K562 (cell line): Measurements from ENCODE around the gene USP22. TPM values are rescaled to one million over a fixed set of nuclear protein-coding genes. Genes with fewer than 3 reads are reported as not detected.
A peak's percentile ranks its signal among the peaks of the same experiment; 100 is the strongest.

Experiments
- HLTF ChIP-seq: fragments of 450-650 bp; IDR thresholded peaks from 2 replicates; pipeline ENCODE4 v1.6.1; 2016
- KDM4B ChIP-seq, 2 experiments: fragments of 450-650 bp in 1 of 2; sonication (generic) in 1 of 2; IDR thresholded peaks; 2 replicates each; pipeline ENCODE4 v1.6.1; 2016 to 2017; ENCODE audit warnings: borderline replicate concordance in 2 of 2, antibody characterized with exemption in 1 of 2, low read depth in 1 of 2, mild to moderate bottlenecking in 1 of 2
- MAFG ChIP-seq: fragments of 450-650 bp; conservative IDR thresholded peaks from 2 replicates; pipeline ENCODE4 v1.6.1; 2016; ENCODE audit warnings: missing genetic modification characterization, missing compliant biosample characterization
- MAZ ChIP-seq, 2 experiments: fragments of 450-650 bp in 1 of 2; sonication (generic) in 1 of 2; formaldehyde crosslinking; IDR thresholded peaks in 1 of 2; conservative IDR thresholded peaks in 1 of 2; 2 replicates each; pipeline versions ENCODE4 v1.4.0 to v1.5.0; 2020; ENCODE audit warnings: mild to moderate bottlenecking in 1 of 2, missing genetic modification reagents in 1 of 2
- MBD2 ChIP-seq: sonication (generic); IDR thresholded peaks from 2 replicates; pipeline ENCODE4 v1.6.1; 2016; ENCODE audit warnings: low read depth, borderline replicate concordance
- NFIC ChIP-seq: fragments of 450-650 bp; IDR thresholded peaks from 2 replicates; pipeline ENCODE4 v1.6.1; 2017; ENCODE audit warnings: mild to moderate bottlenecking, inconsistent platforms
- NR2C1 ChIP-seq, 2 experiments: fragments of 450-650 bp; IDR thresholded peaks; 2 replicates each; pipeline ENCODE4 v1.6.1; 2017; ENCODE audit warnings: mild to moderate bottlenecking in 2 of 2, antibody characterized with exemption in 1 of 2, inconsistent platforms in 1 of 2, missing compliant biosample characterization in 1 of 2, missing genetic modification characterization in 1 of 2
- POLR2AphosphoS5 ChIP-seq: IDR thresholded peaks from 2 replicates; pipeline ENCODE4 v1.6.1; 2011; ENCODE audit warnings: mild to moderate bottlenecking, low read depth, low read length, moderate library complexity; ENCODE audit not compliant: control insufficient read depth, insufficient read depth
- RFX5 ChIP-seq: IDR thresholded peaks from 2 replicates; pipeline ENCODE4 v1.6.1; 2011; ENCODE audit warnings: low read depth, mild to moderate bottlenecking, improper control_type of control experiment, low read length
- SMARCA5 ChIP-seq: fragments of 450-650 bp; IDR thresholded peaks from 2 replicates; pipeline ENCODE4 v1.6.1; 2016
- ZBTB7A ChIP-seq: IDR thresholded peaks from 2 replicates; pipeline ENCODE4 v1.6.1; 2011; ENCODE audit warnings: low read depth, mild to moderate bottlenecking, low read length, moderate library complexity, borderline replicate concordance; ENCODE audit not compliant: control insufficient read depth
- ZNF77 ChIP-seq: fragments of 250-450 bp; sonication (Bioruptor Pico); IDR thresholded peaks from 2 replicates; pipeline ENCODE4 v1.5.0; 2020
- polyA plus RNA-seq, 8 experiments: library from polyadenylated mRNA; depleted of rRNA in 4 of 8; stranded (reverse) in 5 of 8; unstranded in 3 of 8; fragments of >200 nt; fragmentation: Nextera tagmentation in 2 of 8; fragmentation: Illumina TruSeq in 1 of 8; extraction: Ambion mirVana in 2 of 8; extraction: Trizol in 1 of 8; gene quantifications; 2 replicates each; pipeline versions ENCODE4 v1.2.1 to v1.2.3, GENCODE V29; 2011 to 2014; ENCODE audit warnings: inconsistent platforms in 1 of 8, missing spikeins in 1 of 8
- total RNA-seq, 7 experiments: library from RNA; depleted of rRNA in 6 of 7; stranded (reverse); fragments of >200 nt in 6 of 7; fragmentation: Illumina TruSeq in 2 of 7; extraction: Trizol in 2 of 7; gene quantifications; 2 replicates each; pipeline versions ENCODE4 v1.2.1 to v1.2.3, GENCODE V29; 2011 to 2021; ENCODE audit warnings: low replicate concordance in 1 of 7
- TF ChIP-seq, protein P1 (sequence below), 2 experiments: fragments of 450-650 bp; conservative IDR thresholded peaks; 2 replicates each; pipeline ENCODE4 v1.6.1; 2017; ENCODE audit warnings: mild to moderate bottlenecking in 2 of 2, moderate library complexity in 2 of 2
- TF ChIP-seq, protein P2 (sequence below), 2 experiments: IDR thresholded peaks; 2 replicates each; pipeline ENCODE4 v1.6.1; 2012; ENCODE audit warnings: improper control_type of control experiment in 2 of 2, low read depth in 2 of 2, low read length in 2 of 2, borderline replicate concordance in 1 of 2
- TF ChIP-seq, protein P3 (sequence below): sonication (generic); formaldehyde crosslinking; IDR thresholded peaks from 2 replicates; pipeline ENCODE4 v1.8.1; 2023; ENCODE audit warnings: mild to moderate bottlenecking, missing genetic modification reagents
- TF ChIP-seq, protein P4 (sequence below): fragments of 450-650 bp; IDR thresholded peaks from 2 replicates; pipeline ENCODE4 v1.6.1; 2017; ENCODE audit warnings: antibody characterized with exemption

The USP22 gene
- total and polyA plus RNA-seq, 9 of the 15 experiments (the other 6 are each of a cell fraction or from before 2014, with no cell fraction given): 6.5 to 113 (median 58.9) TPM

DNA sequence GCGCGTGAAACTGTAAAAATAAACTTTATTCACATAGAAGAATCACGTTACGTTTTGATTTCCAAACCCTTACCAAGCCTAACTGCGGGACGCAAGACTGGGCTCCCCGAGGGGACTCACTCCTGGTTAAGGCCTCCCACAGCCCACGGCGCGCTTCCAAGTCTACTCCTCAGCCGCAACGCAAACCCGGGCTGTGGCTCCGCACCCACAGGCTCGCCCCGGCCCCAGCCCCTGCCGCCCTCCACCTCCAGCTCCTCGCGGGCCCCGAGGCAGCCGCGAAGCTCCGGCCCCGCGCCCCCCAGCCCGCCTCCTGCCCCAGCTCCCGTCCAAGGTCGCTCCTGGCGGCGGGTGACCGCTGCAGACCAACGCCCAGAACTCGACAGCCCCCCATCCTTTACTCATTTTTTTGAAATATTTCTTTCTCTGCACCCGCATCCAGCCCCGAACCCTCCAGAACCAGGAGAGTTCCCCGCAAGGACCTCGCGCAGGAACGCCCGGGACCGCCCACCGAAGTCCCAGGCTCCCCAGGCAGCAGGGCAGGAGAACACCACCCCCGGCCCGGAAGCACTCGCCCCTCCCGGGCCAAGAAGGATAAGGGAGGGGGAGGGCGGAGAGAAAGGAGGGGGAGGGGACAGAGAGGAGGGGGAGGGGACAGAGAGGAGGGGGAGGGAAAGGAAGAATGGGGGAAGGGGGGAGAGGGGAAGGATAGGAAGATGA, 912 bp downstream of the USP22 start (continued):
- TF ChIP-seq, protein P1, sequence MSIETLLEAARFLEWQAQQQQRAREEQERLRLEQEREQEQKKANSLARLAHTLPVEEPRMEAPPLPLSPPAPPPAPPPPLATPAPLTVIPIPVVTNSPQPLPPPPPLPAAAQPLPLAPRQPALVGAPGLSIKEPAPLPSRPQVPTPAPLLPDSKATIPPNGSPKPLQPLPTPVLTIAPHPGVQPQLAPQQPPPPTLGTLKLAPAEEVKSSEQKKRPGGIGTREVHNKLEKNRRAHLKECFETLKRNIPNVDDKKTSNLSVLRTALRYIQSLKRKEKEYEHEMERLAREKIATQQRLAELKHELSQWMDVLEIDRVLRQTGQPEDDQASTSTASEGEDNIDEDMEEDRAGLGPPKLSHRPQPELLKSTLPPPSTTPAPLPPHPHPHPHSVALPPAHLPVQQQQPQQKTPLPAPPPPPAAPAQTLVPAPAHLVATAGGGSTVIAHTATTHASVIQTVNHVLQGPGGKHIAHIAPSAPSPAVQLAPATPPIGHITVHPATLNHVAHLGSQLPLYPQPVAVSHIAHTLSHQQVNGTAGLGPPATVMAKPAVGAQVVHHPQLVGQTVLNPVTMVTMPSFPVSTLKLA (conservative IDR thresholded peaks at IDR 0.05): 0 out of 4 replicates have a peak, but pooled peaks of 1 of the 2 experiments have one; percentile 41
- TF ChIP-seq MBD2: no peak
- 0 out of 2 replicates have a peak, but pooled peaks have one; percentile 5 for TF ChIP-seq NFIC
- TF ChIP-seq ZNF77 (CRISPR knock-in tag): no peak
- peak; percentile 90 for TF ChIP-seq NR2C1 (IDR thresholded peaks at IDR 0.05)
- TF ChIP-seq NR2C1 (tag; IDR thresholded peaks at IDR 0.05): peak; percentile 86
- no peak for TF ChIP-seq RFX5
- TF ChIP-seq MAFG (tag): no peak
- TF ChIP-seq ZBTB7A: 0 out of 2 replicates have a peak, but pooled peaks have one; percentile 29
- TF ChIP-seq HLTF: no peak
- no peak for TF ChIP-seq KDM4B (IDR thresholded peaks at IDR 0.05; ENCODE audit: borderline replicate concordance in 2 of 2, low read depth in 1 of 2)
- TF ChIP-seq POLR2AphosphoS5: peak; percentile 42; the same call in 1 of the 2 replicates
- TF ChIP-seq, protein P2, sequence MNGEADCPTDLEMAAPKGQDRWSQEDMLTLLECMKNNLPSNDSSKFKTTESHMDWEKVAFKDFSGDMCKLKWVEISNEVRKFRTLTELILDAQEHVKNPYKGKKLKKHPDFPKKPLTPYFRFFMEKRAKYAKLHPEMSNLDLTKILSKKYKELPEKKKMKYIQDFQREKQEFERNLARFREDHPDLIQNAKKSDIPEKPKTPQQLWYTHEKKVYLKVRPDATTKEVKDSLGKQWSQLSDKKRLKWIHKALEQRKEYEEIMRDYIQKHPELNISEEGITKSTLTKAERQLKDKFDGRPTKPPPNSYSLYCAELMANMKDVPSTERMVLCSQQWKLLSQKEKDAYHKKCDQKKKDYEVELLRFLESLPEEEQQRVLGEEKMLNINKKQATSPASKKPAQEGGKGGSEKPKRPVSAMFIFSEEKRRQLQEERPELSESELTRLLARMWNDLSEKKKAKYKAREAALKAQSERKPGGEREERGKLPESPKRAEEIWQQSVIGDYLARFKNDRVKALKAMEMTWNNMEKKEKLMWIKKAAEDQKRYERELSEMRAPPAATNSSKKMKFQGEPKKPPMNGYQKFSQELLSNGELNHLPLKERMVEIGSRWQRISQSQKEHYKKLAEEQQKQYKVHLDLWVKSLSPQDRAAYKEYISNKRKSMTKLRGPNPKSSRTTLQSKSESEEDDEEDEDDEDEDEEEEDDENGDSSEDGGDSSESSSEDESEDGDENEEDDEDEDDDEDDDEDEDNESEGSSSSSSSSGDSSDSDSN (IDR thresholded peaks at IDR 0.05; ENCODE audit: borderline replicate concordance in 1 of 2, low read depth in 2 of 2, low read length in 2 of 2): peak; percentile 48 to 77; a peak in 1 of 4 replicates
- peak; percentile 33 to 72; a peak in 2 of 4 replicates for TF ChIP-seq MAZ (CRISPR knock-in tag; conservative IDR thresholded peaks at IDR 0.05 in 1 of 2, IDR thresholded peaks at IDR 0.05 in 1 of 2)
- TF ChIP-seq, protein P3, sequence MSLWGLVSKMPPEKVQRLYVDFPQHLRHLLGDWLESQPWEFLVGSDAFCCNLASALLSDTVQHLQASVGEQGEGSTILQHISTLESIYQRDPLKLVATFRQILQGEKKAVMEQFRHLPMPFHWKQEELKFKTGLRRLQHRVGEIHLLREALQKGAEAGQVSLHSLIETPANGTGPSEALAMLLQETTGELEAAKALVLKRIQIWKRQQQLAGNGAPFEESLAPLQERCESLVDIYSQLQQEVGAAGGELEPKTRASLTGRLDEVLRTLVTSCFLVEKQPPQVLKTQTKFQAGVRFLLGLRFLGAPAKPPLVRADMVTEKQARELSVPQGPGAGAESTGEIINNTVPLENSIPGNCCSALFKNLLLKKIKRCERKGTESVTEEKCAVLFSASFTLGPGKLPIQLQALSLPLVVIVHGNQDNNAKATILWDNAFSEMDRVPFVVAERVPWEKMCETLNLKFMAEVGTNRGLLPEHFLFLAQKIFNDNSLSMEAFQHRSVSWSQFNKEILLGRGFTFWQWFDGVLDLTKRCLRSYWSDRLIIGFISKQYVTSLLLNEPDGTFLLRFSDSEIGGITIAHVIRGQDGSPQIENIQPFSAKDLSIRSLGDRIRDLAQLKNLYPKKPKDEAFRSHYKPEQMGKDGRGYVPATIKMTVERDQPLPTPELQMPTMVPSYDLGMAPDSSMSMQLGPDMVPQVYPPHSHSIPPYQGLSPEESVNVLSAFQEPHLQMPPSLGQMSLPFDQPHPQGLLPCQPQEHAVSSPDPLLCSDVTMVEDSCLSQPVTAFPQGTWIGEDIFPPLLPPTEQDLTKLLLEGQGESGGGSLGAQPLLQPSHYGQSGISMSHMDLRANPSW (CRISPR knock-in tag): no peak
- TF ChIP-seq, protein P4, sequence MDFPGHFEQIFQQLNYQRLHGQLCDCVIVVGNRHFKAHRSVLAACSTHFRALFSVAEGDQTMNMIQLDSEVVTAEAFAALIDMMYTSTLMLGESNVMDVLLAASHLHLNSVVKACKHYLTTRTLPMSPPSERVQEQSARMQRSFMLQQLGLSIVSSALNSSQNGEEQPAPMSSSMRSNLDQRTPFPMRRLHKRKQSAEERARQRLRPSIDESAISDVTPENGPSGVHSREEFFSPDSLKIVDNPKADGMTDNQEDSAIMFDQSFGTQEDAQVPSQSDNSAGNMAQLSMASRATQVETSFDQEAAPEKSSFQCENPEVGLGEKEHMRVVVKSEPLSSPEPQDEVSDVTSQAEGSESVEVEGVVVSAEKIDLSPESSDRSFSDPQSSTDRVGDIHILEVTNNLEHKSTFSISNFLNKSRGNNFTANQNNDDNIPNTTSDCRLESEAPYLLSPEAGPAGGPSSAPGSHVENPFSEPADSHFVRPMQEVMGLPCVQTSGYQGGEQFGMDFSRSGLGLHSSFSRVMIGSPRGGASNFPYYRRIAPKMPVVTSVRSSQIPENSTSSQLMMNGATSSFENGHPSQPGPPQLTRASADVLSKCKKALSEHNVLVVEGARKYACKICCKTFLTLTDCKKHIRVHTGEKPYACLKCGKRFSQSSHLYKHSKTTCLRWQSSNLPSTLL: no peak
- no peak for TF ChIP-seq SMARCA5
